ENCODE data around the gene FAM107A. TPM values are rescaled to one million over a fixed set of nuclear protein-coding genes. Genes with fewer than 3 reads are reported as not detected.

Gene FAM107A
- total RNA-seq, 1 donor: under 0.01 TPM

- no peak for DNase-seq (ENCODE audit: low read depth in 2 of 3, low spot score in 2 of 3)
Measured at GRCh38 chr3:58594117-58594516, 16.9 kb upstream of the FAM107A start.

GRCh38 chr3:58591517-58592510, 14.6 kb upstream of the FAM107A start:
- no peak for DNase-seq (ENCODE audit: low read depth in 2 of 3, low spot score in 2 of 3)

GRCh38 chr3:58588030-58588614, 10.9 kb upstream of the FAM107A start:
- DNase-seq (ENCODE audit: low read depth in 2 of 3, low spot score in 2 of 3): peak in 2 of 3 donors; percentile 23 to 71

- DNase-seq (ENCODE audit: low read depth in 2 of 3, low spot score in 2 of 3): no peak
Measured at GRCh38 chr3:58586776-58587192, 9.6 kb upstream of the FAM107A start.

GRCh38 chr3:58585994-58586393, 8.8 kb upstream of the FAM107A start:
- DNase-seq (ENCODE audit: low read depth in 2 of 3, low spot score in 2 of 3): no peak

- DNase-seq (ENCODE audit: low read depth in 2 of 3, low spot score in 2 of 3): peak in 2 of 3 donors; percentile 53 to 73
Measured at GRCh38 chr3:58585005-58585786, 8.0 kb upstream of the FAM107A start.

GRCh38 chr3:58584690-58585004, 7.5 kb upstream of the FAM107A start:
- DNase-seq (ENCODE audit: low read depth in 2 of 3, low spot score in 2 of 3): peak in 2 of 3 donors; percentile 12 to 40

GRCh38 chr3:58581328-58582091, 4.3 kb upstream of the FAM107A start:
- peak in 2 of 3 donors; percentile 28 to 59 for DNase-seq (ENCODE audit: low read depth in 2 of 3, low spot score in 2 of 3)

GRCh38 chr3:58580826-58581327, 3.7 kb upstream of the FAM107A start:
- DNase-seq (ENCODE audit: low read depth in 2 of 3, low spot score in 2 of 3): no peak

GRCh38 chr3:58578873-58579272, 1.7 kb upstream of the FAM107A start:
- DNase-seq (ENCODE audit: low read depth in 2 of 3, low spot score in 2 of 3): no peak

- no peak for DNase-seq (ENCODE audit: low read depth in 2 of 3, low spot score in 2 of 3)
Measured at GRCh38 chr3:58576716-58577115, 475 bp downstream of the FAM107A start.

GRCh38 chr3:58575971-58576652, 1.1 kb downstream of the FAM107A start:
- no peak for DNase-seq (ENCODE audit: low read depth in 2 of 3, low spot score in 2 of 3)

- no peak for DNase-seq (ENCODE audit: low read depth in 2 of 3, low spot score in 2 of 3)
Measured at GRCh38 chr3:58574682-58575081, 2.5 kb downstream of the FAM107A start.

- no peak for DNase-seq (ENCODE audit: low read depth in 2 of 3, low spot score in 2 of 3)
Measured at GRCh38 chr3:58574106-58574505, 3.1 kb downstream of the FAM107A start.

- no peak for DNase-seq (ENCODE audit: low read depth in 2 of 3, low spot score in 2 of 3)
Measured at GRCh38 chr3:58573640-58574039, 3.6 kb downstream of the FAM107A start.

- no peak for DNase-seq (ENCODE audit: low read depth in 2 of 3, low spot score in 2 of 3)
Measured at GRCh38 chr3:58572634-58573230, 4.5 kb downstream of the FAM107A start.

GRCh38 chr3:58572013-58572633, 5.1 kb downstream of the FAM107A start:
- no peak for DNase-seq (ENCODE audit: low read depth in 2 of 3, low spot score in 2 of 3)

- DNase-seq (ENCODE audit: low read depth in 2 of 3, low spot score in 2 of 3): no peak
Measured at GRCh38 chr3:58570851-58571250, 6.3 kb downstream of the FAM107A start.

All from hematopoietic multipotent progenitor cell (in vitro differentiated cells).